Central memory CD8-positive, alpha-beta T cell (primary cell): Measurements from ENCODE around the gene NGB.

ENCODE experiments used
- ATAC-seq: fragments of 150-1000 bp; cut with Tn5 transposase; replicated peaks from 2 replicates; pipeline ENCODE4 v1.10.0; 2022; ENCODE audit warnings: mild to moderate bottlenecking, moderate FRiP score, moderate number of reproducible peaks; ENCODE audit not compliant: poor library complexity, severe bottlenecking; ENCODE audit errors: extremely low read depth
- DNase-seq, 2 donors: peaks; one replicate each; pipeline ENCODE4 v3.0.0; 2021; ENCODE audit warnings: low spot score in 2 of 2
- H3K27ac Mint-ChIP-seq: one replicate; pipeline ENCODE4 v1.8.0; 2022; ENCODE audit warnings: low read depth, mild to moderate bottlenecking, moderate library complexity, mixed read lengths
- H3K27me3 Mint-ChIP-seq: one replicate; pipeline ENCODE4 v1.8.0; 2022; ENCODE audit warnings: mixed read lengths
- H3K36me3 Mint-ChIP-seq: one replicate; pipeline ENCODE4 v1.8.0; 2022; ENCODE audit warnings: mild to moderate bottlenecking, moderate library complexity, mixed read lengths; ENCODE audit not compliant: insufficient read depth
- H3K4me1 Mint-ChIP-seq: one replicate; pipeline ENCODE4 v1.8.0; 2022; ENCODE audit warnings: mixed read lengths
- H3K4me3 Mint-ChIP-seq: one replicate; pipeline ENCODE4 v1.8.0; 2022; ENCODE audit warnings: mild to moderate bottlenecking, moderate library complexity, mixed read lengths
- H3K9me3 Mint-ChIP-seq: one replicate; pipeline ENCODE4 v1.8.0; 2022; ENCODE audit warnings: mixed read lengths

NGB gene

GRCh38 chr14:77253333-77254190, 17.4 kb downstream of the NGB start:
- H3K4me1 Mint-ChIP-seq, result no peaks in the 10 kb centered on the region
- DNase-seq (no peak), ATAC-seq (no peak)
- H3K27ac Mint-ChIP-seq, result no peak overlapping the region
- H3K36me3 Mint-ChIP-seq, result peaks cover 5% of the 10 kb centered on the region
- H3K9me3 Mint-ChIP-seq, result no peaks in the 10 kb centered on the region
- H3K27me3 Mint-ChIP-seq, result peaks cover 25% of the 10 kb centered on the region
- no peak overlapping the region for H3K4me3 Mint-ChIP-seq

GRCh38 chr14:77251870-77252269, 19.1 kb downstream of the NGB start:
- Mint-ChIP-seq H3K27ac (no peak overlapping the region), H3K4me1 (no peaks in the 10 kb centered on the region), H3K4me3 (no peak overlapping the region), H3K27me3 (peaks cover 24% of the 10 kb centered on the region), H3K36me3 (peaks cover 5% of the 10 kb centered on the region), H3K9me3 (no peaks in the 10 kb centered on the region)
- DNase-seq (no peak), ATAC-seq (no peak)

- H3K36me3 Mint-ChIP-seq, result peaks cover 5% of the 10 kb centered on the region
- no peak for ATAC-seq
- DNase-seq, result no peak
- H3K4me1 Mint-ChIP-seq, result no peaks in the 10 kb centered on the region
- H3K4me3 Mint-ChIP-seq, result no peak overlapping the region
- no peaks in the 10 kb centered on the region for H3K9me3 Mint-ChIP-seq
- no peak overlapping the region for H3K27ac Mint-ChIP-seq
- peaks cover 15% of the 10 kb centered on the region for H3K27me3 Mint-ChIP-seq
Measured at GRCh38 chr14:77250927-77251326, 20.1 kb downstream of the NGB start.

GRCh38 chr14:77249286-77249685, 21.7 kb downstream of the NGB start:
- Mint-ChIP-seq H3K4me3 (no peak overlapping the region), H3K27ac (no peak overlapping the region), H3K4me1 (no peaks in the 10 kb centered on the region), H3K36me3 (peaks cover 5% of the 10 kb centered on the region), H3K9me3 (no peaks in the 10 kb centered on the region), H3K27me3 (peaks cover 11% of the 10 kb centered on the region)
- DNase-seq, result no peak
- no peak for ATAC-seq

GRCh38 chr14:77248666-77249065, 22.3 kb downstream of the NGB start:
- DNase-seq (no peak), ATAC-seq (no peak)
- Mint-ChIP-seq H3K9me3 (no peaks in the 10 kb centered on the region), H3K4me3 (no peak overlapping the region), H3K36me3 (peaks cover 5% of the 10 kb centered on the region), H3K4me1 (no peaks in the 10 kb centered on the region), H3K27ac (no peak overlapping the region), H3K27me3 (peaks cover 8% of the 10 kb centered on the region)

GRCh38 chr14:77246784-77247183, 24.2 kb downstream of the NGB start:
- DNase-seq (no peak), ATAC-seq (no peak)
- Mint-ChIP-seq H3K27me3 (no peaks in the 10 kb centered on the region), H3K27ac (no peak overlapping the region), H3K4me3 (no peak overlapping the region), H3K36me3 (peaks cover 2% of the 10 kb centered on the region), H3K4me1 (no peaks in the 10 kb centered on the region), H3K9me3 (no peaks in the 10 kb centered on the region)

GRCh38 chr14:77245820-77246219, 25.2 kb downstream of the NGB start:
- ATAC-seq (no peak), DNase-seq (no peak)
- no peaks in the 10 kb centered on the region for H3K27me3 Mint-ChIP-seq
- no peaks in the 10 kb centered on the region for H3K4me1 Mint-ChIP-seq
- no peak overlapping the region for H3K4me3 Mint-ChIP-seq
- H3K36me3 Mint-ChIP-seq, result peaks cover 4% of the 10 kb centered on the region
- H3K9me3 Mint-ChIP-seq, result no peaks in the 10 kb centered on the region
- H3K27ac Mint-ChIP-seq, result no peak overlapping the region

GRCh38 chr14:77243853-77244252, 27.2 kb downstream of the NGB start:
- Mint-ChIP-seq H3K27ac (no peak overlapping the region), H3K9me3 (no peaks in the 10 kb centered on the region), H3K4me3 (no peak overlapping the region), H3K27me3 (no peaks in the 10 kb centered on the region), H3K36me3 (peaks cover 2% of the 10 kb centered on the region), H3K4me1 (no peaks in the 10 kb centered on the region)
- no peak for ATAC-seq
- no peak for DNase-seq

- no peaks in the 10 kb centered on the region for H3K4me1 Mint-ChIP-seq
- DNase-seq, result no peak
Measured at GRCh38 chr14:77242752-77243151, 28.3 kb downstream of the NGB start.

GRCh38 chr14:77241955-77242354, 29.1 kb downstream of the NGB start:
- no peak overlapping the region for H3K4me3 Mint-ChIP-seq

More at GRCh38 chr14:77242752-77243151, 28.3 kb downstream of the NGB start:
- Mint-ChIP-seq H3K27me3 (no peaks in the 10 kb centered on the region), H3K9me3 (no peaks in the 10 kb centered on the region), H3K36me3 (peaks cover 2% of the 10 kb centered on the region), H3K27ac (no peak overlapping the region), H3K4me3 (no peak overlapping the region)
- no peak for ATAC-seq

GRCh38 chr14:77240336-77240915, 30.6 kb downstream of the NGB start:
- Mint-ChIP-seq H3K36me3 (peaks cover 2% of the 10 kb centered on the region), H3K27me3 (no peaks in the 10 kb centered on the region), H3K4me1 (no peaks in the 10 kb centered on the region), H3K4me3 (no peak overlapping the region), H3K9me3 (no peaks in the 10 kb centered on the region), H3K27ac (no peak overlapping the region)
- DNase-seq (no peak), ATAC-seq (no peak)

More at GRCh38 chr14:77241955-77242354, 29.1 kb downstream of the NGB start:
- H3K27ac Mint-ChIP-seq, result no peak overlapping the region
- H3K36me3 Mint-ChIP-seq, result peaks cover 2% of the 10 kb centered on the region
- DNase-seq (no peak), ATAC-seq (no peak)
- no peaks in the 10 kb centered on the region for H3K9me3 Mint-ChIP-seq
- no peaks in the 10 kb centered on the region for H3K27me3 Mint-ChIP-seq
- H3K4me1 Mint-ChIP-seq, result no peaks in the 10 kb centered on the region

GRCh38 chr14:77239412-77239811, 31.6 kb downstream of the NGB start:
- ATAC-seq (no peak), DNase-seq (no peak)
- no peaks in the 10 kb centered on the region for H3K27me3 Mint-ChIP-seq
- peaks cover 2% of the 10 kb centered on the region for H3K36me3 Mint-ChIP-seq
- no peak overlapping the region for H3K27ac Mint-ChIP-seq
- H3K4me1 Mint-ChIP-seq, result no peaks in the 10 kb centered on the region
- H3K9me3 Mint-ChIP-seq, result no peaks in the 10 kb centered on the region
- no peak overlapping the region for H3K4me3 Mint-ChIP-seq

- no peak overlapping the region for H3K27ac Mint-ChIP-seq
- H3K9me3 Mint-ChIP-seq, result no peaks in the 10 kb centered on the region
- H3K36me3 Mint-ChIP-seq, result peaks cover 2% of the 10 kb centered on the region
- DNase-seq, result no peak
- H3K4me3 Mint-ChIP-seq, result no peak overlapping the region
- no peak for ATAC-seq
- no peaks in the 10 kb centered on the region for H3K4me1 Mint-ChIP-seq
- no peaks in the 10 kb centered on the region for H3K27me3 Mint-ChIP-seq
Measured at GRCh38 chr14:77238996-77239395, 32.0 kb downstream of the NGB start.
